ENCODE data around the gene NOTO. TPM values are rescaled to one million over a fixed set of nuclear protein-coding genes. Genes with fewer than 3 reads are reported as not detected.
"Not testable (repeated sequence)": the region's sequence is repeated elsewhere in the genome, so short reads cannot be mapped to it uniquely, and the experiment has no call there.

The NOTO gene
- polyA plus RNA-seq (2013, experiment 1 of 4) = not detected
- polyA plus RNA-seq (2013, experiment 2 of 4) = not detected
- not detected for polyA plus RNA-seq (2013, experiment 3 of 4)
- polyA plus RNA-seq (2013, experiment 4 of 4) = not detected

GRCh38 chr2:73202156-73203054 lies at the start of gene NOTO:
TSS of gene NOTO (plus strand) at chr2:73202574. CDS start at chr2:73202667, 93 bp downstream.
- Histone ChIP-seq H3K4me3 (ENCODE audit: insufficient read depth, low read depth, low read length) (peak within 1 kb of the TSS; percentile 29), H3K4me1 (ENCODE audit: control insufficient read depth, insufficient read depth, low read length) (peaks cover 4% of the 10 kb centered on the region), H3K27me3 (ENCODE audit: control insufficient read depth, insufficient read depth, low read length, poor library complexity, severe bottlenecking) (peaks cover 66% of the 10 kb centered on the region), H3K36me3 (ENCODE audit: control insufficient read depth, insufficient read depth, low read length) (no peaks in the 10 kb centered on the region), H3K9me3 (ENCODE audit: control insufficient read depth, low read length) (no peaks in the 10 kb centered on the region), H3K27ac (ENCODE audit: insufficient read depth, low read depth, low read length, poor library complexity, severe bottlenecking) (no peak within 1 kb of the TSS)
- WGBS, 2 experiments = 2% methylated on average over 87 of the region's 87 CpGs

- WGBS, 2 experiments = 17 to 19% methylated on average over 24 of the region's 24 CpGs
- Histone ChIP-seq H3K4me1 (ENCODE audit: control insufficient read depth, insufficient read depth, low read length) (no peaks in the 10 kb centered on the region), H3K36me3 (ENCODE audit: control insufficient read depth, insufficient read depth, low read length) (no peaks in the 10 kb centered on the region), H3K4me3 (ENCODE audit: insufficient read depth, low read depth, low read length) (no peak overlapping the region), H3K9me3 (ENCODE audit: control insufficient read depth, low read length) (no peaks in the 10 kb centered on the region), H3K27ac (ENCODE audit: insufficient read depth, low read depth, low read length, poor library complexity, severe bottlenecking) (no peak overlapping the region), H3K27me3 (ENCODE audit: control insufficient read depth, insufficient read depth, low read length, poor library complexity, severe bottlenecking) (peaks cover 13% of the 10 kb centered on the region)
Observed at GRCh38 chr2:73156539-73157124, 45.7 kb upstream of the NOTO start.

- Histone ChIP-seq H3K4me1 (ENCODE audit: control insufficient read depth, insufficient read depth, low read length) (no peaks in the 10 kb centered on the region), H3K36me3 (ENCODE audit: control insufficient read depth, insufficient read depth, low read length) (no peaks in the 10 kb centered on the region), H3K9me3 (ENCODE audit: control insufficient read depth, low read length) (no peaks in the 10 kb centered on the region), H3K27ac (ENCODE audit: insufficient read depth, low read depth, low read length, poor library complexity, severe bottlenecking) (no peak overlapping the region), H3K27me3 (ENCODE audit: control insufficient read depth, insufficient read depth, low read length, poor library complexity, severe bottlenecking) (peaks cover 4% of the 10 kb centered on the region), H3K4me3 (ENCODE audit: insufficient read depth, low read depth, low read length) (no peak overlapping the region)
- WGBS, 2 experiments = 91 to 92% methylated on average over 11 to 13 of the region's 14 CpGs
Observed at GRCh38 chr2:73162856-73163391, 39.5 kb upstream of the NOTO start.

- WGBS, 2 experiments = 63 to 64% methylated on average over 10 of the region's 10 CpGs
- H3K4me3 ChIP-seq (ENCODE audit: insufficient read depth, low read depth, low read length) = no peak overlapping the region
- H3K27me3 ChIP-seq (ENCODE audit: control insufficient read depth, insufficient read depth, low read length, poor library complexity, severe bottlenecking) = no peaks in the 10 kb centered on the region
- no peak overlapping the region for H3K27ac ChIP-seq (ENCODE audit: insufficient read depth, low read depth, low read length, poor library complexity, severe bottlenecking)
- no peaks in the 10 kb centered on the region for H3K9me3 ChIP-seq (ENCODE audit: control insufficient read depth, low read length)
- H3K4me1 ChIP-seq (ENCODE audit: control insufficient read depth, insufficient read depth, low read length) = no peaks in the 10 kb centered on the region
- H3K36me3 ChIP-seq (ENCODE audit: control insufficient read depth, insufficient read depth, low read length) = no peaks in the 10 kb centered on the region
Observed at GRCh38 chr2:73163483-73164367, 38.6 kb upstream of the NOTO start.

- H3K9me3 ChIP-seq (ENCODE audit: control insufficient read depth, low read length); H3K4me1 ChIP-seq (ENCODE audit: control insufficient read depth, insufficient read depth, low read length); H3K4me3 ChIP-seq (ENCODE audit: insufficient read depth, low read depth, low read length); H3K36me3 ChIP-seq (ENCODE audit: control insufficient read depth, insufficient read depth, low read length); H3K27me3 ChIP-seq (ENCODE audit: control insufficient read depth, insufficient read depth, low read length, poor library complexity, severe bottlenecking); H3K27ac ChIP-seq (ENCODE audit: insufficient read depth, low read depth, low read length, poor library complexity, severe bottlenecking): not testable (repeated sequence)
- WGBS, 2 experiments = 86 to 90% methylated on average over 10 to 11 of the region's 11 CpGs
Observed at GRCh38 chr2:73165978-73166377, 36.4 kb upstream of the NOTO start.

- not testable (repeated sequence) for H3K27me3 ChIP-seq (ENCODE audit: control insufficient read depth, insufficient read depth, low read length, poor library complexity, severe bottlenecking); H3K27ac ChIP-seq (ENCODE audit: insufficient read depth, low read depth, low read length, poor library complexity, severe bottlenecking); H3K9me3 ChIP-seq (ENCODE audit: control insufficient read depth, low read length); H3K4me1 ChIP-seq (ENCODE audit: control insufficient read depth, insufficient read depth, low read length); H3K4me3 ChIP-seq (ENCODE audit: insufficient read depth, low read depth, low read length); H3K36me3 ChIP-seq (ENCODE audit: control insufficient read depth, insufficient read depth, low read length)
- WGBS, 2 experiments = 94 to 98% methylated on average over 4 of the region's 8 CpGs
Observed at GRCh38 chr2:73166813-73167212, 35.6 kb upstream of the NOTO start.

- H3K27me3 ChIP-seq (ENCODE audit: control insufficient read depth, insufficient read depth, low read length, poor library complexity, severe bottlenecking); H3K9me3 ChIP-seq (ENCODE audit: control insufficient read depth, low read length); H3K4me1 ChIP-seq (ENCODE audit: control insufficient read depth, insufficient read depth, low read length); H3K4me3 ChIP-seq (ENCODE audit: insufficient read depth, low read depth, low read length); H3K27ac ChIP-seq (ENCODE audit: insufficient read depth, low read depth, low read length, poor library complexity, severe bottlenecking); H3K36me3 ChIP-seq (ENCODE audit: control insufficient read depth, insufficient read depth, low read length): not testable (repeated sequence)
Observed at GRCh38 chr2:73168348-73168747, 34.0 kb upstream of the NOTO start.

GRCh38 chr2:73170341-73170740 lies 32.0 kb upstream of the NOTO start:
- H3K36me3 ChIP-seq (ENCODE audit: control insufficient read depth, insufficient read depth, low read length); H3K4me1 ChIP-seq (ENCODE audit: control insufficient read depth, insufficient read depth, low read length); H3K27ac ChIP-seq (ENCODE audit: insufficient read depth, low read depth, low read length, poor library complexity, severe bottlenecking); H3K4me3 ChIP-seq (ENCODE audit: insufficient read depth, low read depth, low read length); H3K9me3 ChIP-seq (ENCODE audit: control insufficient read depth, low read length): not testable (repeated sequence)
- peaks cover 20% of the 10 kb centered on the region for H3K27me3 ChIP-seq (ENCODE audit: control insufficient read depth, insufficient read depth, low read length, poor library complexity, severe bottlenecking)
- 80% methylated on average over 4 of the region's 7 CpGs for WGBS, 2 experiments

GRCh38 chr2:73172963-73173362 lies 29.4 kb upstream of the NOTO start:
- H3K4me1 ChIP-seq (ENCODE audit: control insufficient read depth, insufficient read depth, low read length) = peaks cover 11% of the 10 kb centered on the region
- H3K4me3 ChIP-seq (ENCODE audit: insufficient read depth, low read depth, low read length) = no peak overlapping the region
- H3K27ac ChIP-seq (ENCODE audit: insufficient read depth, low read depth, low read length, poor library complexity, severe bottlenecking) = no peak overlapping the region
- H3K36me3 ChIP-seq (ENCODE audit: control insufficient read depth, insufficient read depth, low read length) = no peaks in the 10 kb centered on the region
- peaks cover 46% of the 10 kb centered on the region for H3K27me3 ChIP-seq (ENCODE audit: control insufficient read depth, insufficient read depth, low read length, poor library complexity, severe bottlenecking)
- WGBS, 2 experiments = 88 to 89% methylated on average over 6 of the region's 6 CpGs
- H3K9me3 ChIP-seq (ENCODE audit: control insufficient read depth, low read length) = no peaks in the 10 kb centered on the region

Data from ectodermal cell (in vitro differentiated cells).